MM.1S (cell line): ENCODE results near the gene BCAR3.

Experiments
- EZH2 ChIP-seq: fragments of 300-600 bp; sonication (generic); optimal IDR thresholded peaks from 2 replicates; pipeline ENCODE3; 2017; ENCODE audit warnings: low read depth, mild to moderate bottlenecking, antibody characterized with exemption, low read length, mixed read lengths
- TF ChIP-seq, protein P1 (sequence below): fragments of 300-600 bp; sonication (generic); IDR thresholded peaks from 2 replicates; pipeline ENCODE4 v1.5.1; 2016; ENCODE audit warnings: antibody characterized with exemption, low read length, mixed read lengths

DNA sequence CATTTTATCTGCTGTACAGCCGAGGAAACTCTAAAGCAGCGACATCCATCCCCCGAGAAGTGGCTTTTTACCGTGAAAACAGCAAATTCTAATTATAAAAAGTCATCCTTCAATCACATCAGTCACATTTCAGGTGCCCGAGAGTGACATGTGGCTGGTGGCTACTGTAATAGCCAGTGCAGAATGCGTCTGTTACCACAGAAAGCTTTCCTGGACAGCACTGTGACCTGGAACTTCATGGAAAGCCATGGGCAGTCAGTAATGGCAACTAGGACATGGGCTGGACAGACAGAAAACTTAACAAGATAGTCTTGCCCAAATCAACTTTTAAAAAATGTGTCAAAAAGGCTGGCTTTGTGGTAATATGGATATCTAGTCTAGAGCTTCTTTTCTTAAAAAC is 106.6 kb downstream of the BCAR3 start:
- TF ChIP-seq, protein P1, sequence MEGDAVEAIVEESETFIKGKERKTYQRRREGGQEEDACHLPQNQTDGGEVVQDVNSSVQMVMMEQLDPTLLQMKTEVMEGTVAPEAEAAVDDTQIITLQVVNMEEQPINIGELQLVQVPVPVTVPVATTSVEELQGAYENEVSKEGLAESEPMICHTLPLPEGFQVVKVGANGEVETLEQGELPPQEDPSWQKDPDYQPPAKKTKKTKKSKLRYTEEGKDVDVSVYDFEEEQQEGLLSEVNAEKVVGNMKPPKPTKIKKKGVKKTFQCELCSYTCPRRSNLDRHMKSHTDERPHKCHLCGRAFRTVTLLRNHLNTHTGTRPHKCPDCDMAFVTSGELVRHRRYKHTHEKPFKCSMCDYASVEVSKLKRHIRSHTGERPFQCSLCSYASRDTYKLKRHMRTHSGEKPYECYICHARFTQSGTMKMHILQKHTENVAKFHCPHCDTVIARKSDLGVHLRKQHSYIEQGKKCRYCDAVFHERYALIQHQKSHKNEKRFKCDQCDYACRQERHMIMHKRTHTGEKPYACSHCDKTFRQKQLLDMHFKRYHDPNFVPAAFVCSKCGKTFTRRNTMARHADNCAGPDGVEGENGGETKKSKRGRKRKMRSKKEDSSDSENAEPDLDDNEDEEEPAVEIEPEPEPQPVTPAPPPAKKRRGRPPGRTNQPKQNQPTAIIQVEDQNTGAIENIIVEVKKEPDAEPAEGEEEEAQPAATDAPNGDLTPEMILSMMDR = no peak
- TF ChIP-seq EZH2 = no peak
